ENCODE data around the gene TRAPPC5.

GRCh38 chr19:7694499-7694898 is 13.9 kb downstream of the TRAPPC5 start:
- TF ChIP-seq POLR2A (IDR thresholded peaks at IDR 0.05; ENCODE audit: low read depth, low read length) (0 out of 2 replicates have a peak, but pooled peaks have one; percentile 3), POLR2AphosphoS5 (IDR thresholded peaks at IDR 0.05; ENCODE audit: low read depth, low read length) (no peak)
